Measurements from ENCODE around the gene IGF1R. TPM values are rescaled to one million over a fixed set of nuclear protein-coding genes. Genes with fewer than 3 reads are reported as not detected.

Gene IGF1R
- total and polyA plus RNA-seq, 2 of the 13 experiments (the other 11 are each of a cell fraction or from before 2014, with no cell fraction given) = 15.9 to 18.4 TPM

DNA sequence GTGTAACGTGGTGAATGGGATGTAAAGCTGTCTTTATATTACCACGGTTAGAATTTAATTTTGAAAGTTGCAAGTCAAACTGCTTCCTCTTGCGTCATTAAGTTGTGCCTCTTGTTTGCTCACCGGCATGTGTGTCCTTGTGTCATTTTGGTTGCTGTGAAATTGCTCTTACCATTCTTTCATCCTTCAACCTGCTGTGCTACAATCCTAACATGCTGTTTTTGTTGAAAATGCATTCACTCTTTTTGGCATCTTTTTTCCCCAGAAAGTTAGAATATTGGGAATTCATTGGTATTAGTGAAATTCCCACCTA is 194.6 kb downstream of the IGF1R start (continued):
- no peak for TF ChIP-seq ZNF44 (CRISPR knock-in tag; IDR thresholded peaks at IDR 0.05)
- TF ChIP-seq, protein P1, sequence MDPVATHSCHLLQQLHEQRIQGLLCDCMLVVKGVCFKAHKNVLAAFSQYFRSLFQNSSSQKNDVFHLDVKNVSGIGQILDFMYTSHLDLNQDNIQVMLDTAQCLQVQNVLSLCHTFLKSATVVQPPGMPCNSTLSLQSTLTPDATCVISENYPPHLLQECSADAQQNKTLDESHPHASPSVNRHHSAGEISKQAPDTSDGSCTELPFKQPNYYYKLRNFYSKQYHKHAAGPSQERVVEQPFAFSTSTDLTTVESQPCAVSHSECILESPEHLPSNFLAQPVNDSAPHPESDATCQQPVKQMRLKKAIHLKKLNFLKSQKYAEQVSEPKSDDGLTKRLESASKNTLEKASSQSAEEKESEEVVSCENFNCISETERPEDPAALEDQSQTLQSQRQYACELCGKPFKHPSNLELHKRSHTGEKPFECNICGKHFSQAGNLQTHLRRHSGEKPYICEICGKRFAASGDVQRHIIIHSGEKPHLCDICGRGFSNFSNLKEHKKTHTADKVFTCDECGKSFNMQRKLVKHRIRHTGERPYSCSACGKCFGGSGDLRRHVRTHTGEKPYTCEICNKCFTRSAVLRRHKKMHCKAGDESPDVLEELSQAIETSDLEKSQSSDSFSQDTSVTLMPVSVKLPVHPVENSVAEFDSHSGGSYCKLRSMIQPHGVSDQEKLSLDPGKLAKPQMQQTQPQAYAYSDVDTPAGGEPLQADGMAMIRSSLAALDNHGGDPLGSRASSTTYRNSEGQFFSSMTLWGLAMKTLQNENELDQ (CRISPR knock-in tag; IDR thresholded peaks at IDR 0.05; ENCODE audit: borderline replicate concordance) = no peak
- TF ChIP-seq NR2F1 (CRISPR knock-in tag; IDR thresholded peaks at IDR 0.05) = no peak
- TF ChIP-seq, protein P2, sequence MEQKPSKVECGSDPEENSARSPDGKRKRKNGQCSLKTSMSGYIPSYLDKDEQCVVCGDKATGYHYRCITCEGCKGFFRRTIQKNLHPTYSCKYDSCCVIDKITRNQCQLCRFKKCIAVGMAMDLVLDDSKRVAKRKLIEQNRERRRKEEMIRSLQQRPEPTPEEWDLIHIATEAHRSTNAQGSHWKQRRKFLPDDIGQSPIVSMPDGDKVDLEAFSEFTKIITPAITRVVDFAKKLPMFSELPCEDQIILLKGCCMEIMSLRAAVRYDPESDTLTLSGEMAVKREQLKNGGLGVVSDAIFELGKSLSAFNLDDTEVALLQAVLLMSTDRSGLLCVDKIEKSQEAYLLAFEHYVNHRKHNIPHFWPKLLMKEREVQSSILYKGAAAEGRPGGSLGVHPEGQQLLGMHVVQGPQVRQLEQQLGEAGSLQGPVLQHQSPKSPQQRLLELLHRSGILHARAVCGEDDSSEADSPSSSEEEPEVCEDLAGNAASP (CRISPR knock-in tag; IDR thresholded peaks at IDR 0.05; ENCODE audit: borderline replicate concordance) = no peak
- no peak for TF ChIP-seq AKAP8 (CRISPR knock-in tag; IDR thresholded peaks at IDR 0.05)
- 0 out of 2 replicates have a peak, but pooled peaks have one; percentile 28 for TF ChIP-seq RARA (CRISPR knock-in tag; IDR thresholded peaks at IDR 0.05)
- TF ChIP-seq ZBTB8A (CRISPR knock-in tag; IDR thresholded peaks at IDR 0.05; ENCODE audit: borderline replicate concordance, low read depth) = no peak
- TF ChIP-seq, protein P3, sequence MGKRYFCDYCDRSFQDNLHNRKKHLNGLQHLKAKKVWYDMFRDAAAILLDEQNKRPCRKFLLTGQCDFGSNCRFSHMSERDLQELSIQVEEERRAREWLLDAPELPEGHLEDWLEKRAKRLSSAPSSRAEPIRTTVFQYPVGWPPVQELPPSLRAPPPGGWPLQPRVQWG (CRISPR knock-in tag; IDR thresholded peaks at IDR 0.05; ENCODE audit: borderline replicate concordance, low read depth) = no peak
- TF ChIP-seq HDAC1 (CRISPR knock-in tag; IDR thresholded peaks at IDR 0.05) = no peak
- TF ChIP-seq HES4 (CRISPR knock-in tag; IDR thresholded peaks at IDR 0.05; ENCODE audit: borderline replicate concordance) = no peak
- TF ChIP-seq, protein P4, sequence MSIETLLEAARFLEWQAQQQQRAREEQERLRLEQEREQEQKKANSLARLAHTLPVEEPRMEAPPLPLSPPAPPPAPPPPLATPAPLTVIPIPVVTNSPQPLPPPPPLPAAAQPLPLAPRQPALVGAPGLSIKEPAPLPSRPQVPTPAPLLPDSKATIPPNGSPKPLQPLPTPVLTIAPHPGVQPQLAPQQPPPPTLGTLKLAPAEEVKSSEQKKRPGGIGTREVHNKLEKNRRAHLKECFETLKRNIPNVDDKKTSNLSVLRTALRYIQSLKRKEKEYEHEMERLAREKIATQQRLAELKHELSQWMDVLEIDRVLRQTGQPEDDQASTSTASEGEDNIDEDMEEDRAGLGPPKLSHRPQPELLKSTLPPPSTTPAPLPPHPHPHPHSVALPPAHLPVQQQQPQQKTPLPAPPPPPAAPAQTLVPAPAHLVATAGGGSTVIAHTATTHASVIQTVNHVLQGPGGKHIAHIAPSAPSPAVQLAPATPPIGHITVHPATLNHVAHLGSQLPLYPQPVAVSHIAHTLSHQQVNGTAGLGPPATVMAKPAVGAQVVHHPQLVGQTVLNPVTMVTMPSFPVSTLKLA (IDR thresholded peaks at IDR 0.05) = peak; percentile 16; the same call in 1 of the 2 replicates
